HT1080 (cell line): ENCODE data around the gene TGFBR3. TPM values are rescaled to one million over a fixed set of nuclear protein-coding genes. Genes with fewer than 3 reads are reported as not detected.
"Not testable (repeated sequence)": the region's sequence is repeated elsewhere in the genome, so short reads cannot be mapped to it uniquely, and the experiment has no call there.

ENCODE experiments used
- DNase-seq: peaks from one replicate; pipeline ENCODE4 v3.0.0-alpha.2; 2015; ENCODE audit warnings: low read depth
- total RNA-seq: library from RNA; depleted of rRNA; stranded (reverse); fragments of >200 nt; shearing (Covaris generic); gene quantifications from 2 replicates; pipeline ENCODE4 v1.2.3, GENCODE V29; 2014

TGFBR3 gene
- total RNA-seq, 1 experiment from 2014 or later, result 12.0 TPM

- DNase-seq, result peak; percentile 78
Measured at GRCh38 chr1:91851130-91852010, 34.6 kb downstream of the TGFBR3 start.

GRCh38 chr1:91850708-91851107 is 35.2 kb downstream of the TGFBR3 start:
- no peak for DNase-seq

- no peak for DNase-seq
Measured at GRCh38 chr1:91847851-91848250, 38.1 kb downstream of the TGFBR3 start.

- DNase-seq, result no peak
Measured at GRCh38 chr1:91846639-91847013, 39.3 kb downstream of the TGFBR3 start.

- DNase-seq, result no peak
Measured at GRCh38 chr1:91846007-91846638, 39.8 kb downstream of the TGFBR3 start.

- DNase-seq, result peak; percentile 74
Measured at GRCh38 chr1:91844862-91845528, 41.0 kb downstream of the TGFBR3 start.

- DNase-seq, result no peak
Measured at GRCh38 chr1:91843843-91844242, 42.1 kb downstream of the TGFBR3 start.

GRCh38 chr1:91842563-91842962 is 43.4 kb downstream of the TGFBR3 start:
- DNase-seq, result no peak

GRCh38 chr1:91842056-91842455 is 43.9 kb downstream of the TGFBR3 start:
- DNase-seq, result no peak

- DNase-seq, result not testable (repeated sequence)
Measured at GRCh38 chr1:91840276-91840675, 45.7 kb downstream of the TGFBR3 start.

- no peak for DNase-seq
Measured at GRCh38 chr1:91836331-91837040, 49.5 kb downstream of the TGFBR3 start.

GRCh38 chr1:91835087-91835521 is 50.8 kb downstream of the TGFBR3 start:
- DNase-seq, result no peak

GRCh38 chr1:91834549-91834948 is 51.4 kb downstream of the TGFBR3 start:
- not testable (repeated sequence) for DNase-seq

GRCh38 chr1:91833946-91834345 is 52.0 kb downstream of the TGFBR3 start:
- no peak for DNase-seq

- DNase-seq, result no peak
Measured at GRCh38 chr1:91831132-91831930, 54.6 kb downstream of the TGFBR3 start.

- peak; percentile 73 for DNase-seq
Measured at GRCh38 chr1:91830242-91831131, 55.5 kb downstream of the TGFBR3 start.

GRCh38 chr1:91829293-91830153 is 56.4 kb downstream of the TGFBR3 start:
- DNase-seq, result no peak

GRCh38 chr1:91828583-91829281 is 57.2 kb downstream of the TGFBR3 start:
- DNase-seq, result no peak
